PFSK-1 (cell line): Measurements from ENCODE around the gene PSMC4. TPM values are rescaled to one million over a fixed set of nuclear protein-coding genes. Genes with fewer than 3 reads are reported as not detected.
A peak's percentile ranks its signal among the peaks of the same experiment; 100 is the strongest.

ENCODE experiments used
- FOXP2 ChIP-seq: optimal IDR thresholded peaks from 2 replicates; pipeline ENCODE3; 2011; ENCODE audit warnings: borderline replicate concordance, control low read depth, inconsistent platforms; ENCODE audit not compliant: insufficient read depth; ENCODE audit errors: extremely low read length, extremely low read depth
- POLR2AphosphoS5 ChIP-seq: IDR thresholded peaks from 2 replicates; pipeline ENCODE4 v1.6.1; 2012; ENCODE audit warnings: low read depth, mild to moderate bottlenecking, control low read depth, low read length, moderate library complexity
- SIN3A ChIP-seq: IDR thresholded peaks from 2 replicates; pipeline ENCODE4 v1.6.1; 2012; ENCODE audit warnings: mild to moderate bottlenecking, low read length, moderate library complexity, borderline replicate concordance; ENCODE audit not compliant: insufficient read depth
- TAF1 ChIP-seq: IDR thresholded peaks from 2 replicates; pipeline ENCODE4 v1.6.1; 2012; ENCODE audit warnings: low read length, control low read depth, borderline replicate concordance; ENCODE audit not compliant: insufficient read depth
- polyA plus RNA-seq: library from polyadenylated mRNA; unstranded; fragments of >200 nt; gene quantifications from one replicate; pipeline ENCODE4 v1.2.1, GENCODE V29; 2012; ENCODE audit warnings: low read depth, missing spikeins; ENCODE audit not compliant: insufficient read length
- TF ChIP-seq, protein P1 (sequence below), 2 experiments: IDR thresholded peaks; 2 replicates each; pipeline versions ENCODE4 v1.6.1 to v1.8.0; 2011 to 2012; ENCODE audit warnings: low read depth in 2 of 2, low read length in 2 of 2, control low read depth in 1 of 2, inconsistent platforms in 1 of 2, mild to moderate bottlenecking in 1 of 2, moderate library complexity in 1 of 2; ENCODE audit not compliant: insufficient read depth in 1 of 2

PSMC4 gene
- 189 TPM for polyA plus RNA-seq

DNA sequence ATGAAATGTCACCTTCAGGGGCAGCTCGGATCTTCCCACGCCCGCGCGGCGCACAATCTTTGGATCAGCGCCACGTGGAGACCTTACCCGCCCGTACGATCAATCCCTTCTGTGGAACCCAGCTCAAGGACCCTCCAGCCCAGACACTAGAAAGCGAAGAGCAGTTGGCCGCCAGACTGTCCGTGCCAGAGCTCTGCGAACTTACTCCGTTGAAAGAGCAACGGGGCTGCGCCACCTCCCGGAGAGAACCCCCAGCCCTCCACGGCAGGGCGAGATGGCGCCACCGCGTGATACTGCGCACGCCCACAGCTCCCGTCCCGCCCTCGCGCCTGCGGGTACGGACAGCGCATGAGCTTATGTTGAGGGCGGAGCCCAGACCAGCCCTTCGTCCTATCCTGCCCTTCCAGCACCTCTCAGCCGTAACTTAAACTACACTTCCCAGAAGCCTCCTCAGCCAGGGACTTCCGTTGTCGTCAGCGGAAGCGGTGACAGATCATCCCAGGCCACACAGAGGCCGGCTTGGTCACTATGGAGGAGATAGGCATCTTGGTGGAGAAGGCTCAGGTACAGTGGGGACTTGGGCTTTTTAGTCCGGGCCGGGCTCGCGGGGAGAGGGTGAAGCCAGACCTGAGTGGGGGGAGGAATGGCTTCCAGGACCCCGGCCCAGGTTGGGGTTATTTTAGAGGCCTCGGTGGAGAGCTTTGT, at the start of gene PSMC4:
TSS of gene PSMC4 (plus strand) at position 491 of the 705 bp plus-strand sequence. CDS start at position 529, 38 bp downstream.
- TF ChIP-seq SIN3A (peak; percentile 83; the same call in 1 of the 2 replicates), TAF1 (peak; percentile 91; the same call in 1 of the 2 replicates), FOXP2 (peak; percentile 93), POLR2AphosphoS5 (peak; percentile 93)
- TF ChIP-seq, protein P1, sequence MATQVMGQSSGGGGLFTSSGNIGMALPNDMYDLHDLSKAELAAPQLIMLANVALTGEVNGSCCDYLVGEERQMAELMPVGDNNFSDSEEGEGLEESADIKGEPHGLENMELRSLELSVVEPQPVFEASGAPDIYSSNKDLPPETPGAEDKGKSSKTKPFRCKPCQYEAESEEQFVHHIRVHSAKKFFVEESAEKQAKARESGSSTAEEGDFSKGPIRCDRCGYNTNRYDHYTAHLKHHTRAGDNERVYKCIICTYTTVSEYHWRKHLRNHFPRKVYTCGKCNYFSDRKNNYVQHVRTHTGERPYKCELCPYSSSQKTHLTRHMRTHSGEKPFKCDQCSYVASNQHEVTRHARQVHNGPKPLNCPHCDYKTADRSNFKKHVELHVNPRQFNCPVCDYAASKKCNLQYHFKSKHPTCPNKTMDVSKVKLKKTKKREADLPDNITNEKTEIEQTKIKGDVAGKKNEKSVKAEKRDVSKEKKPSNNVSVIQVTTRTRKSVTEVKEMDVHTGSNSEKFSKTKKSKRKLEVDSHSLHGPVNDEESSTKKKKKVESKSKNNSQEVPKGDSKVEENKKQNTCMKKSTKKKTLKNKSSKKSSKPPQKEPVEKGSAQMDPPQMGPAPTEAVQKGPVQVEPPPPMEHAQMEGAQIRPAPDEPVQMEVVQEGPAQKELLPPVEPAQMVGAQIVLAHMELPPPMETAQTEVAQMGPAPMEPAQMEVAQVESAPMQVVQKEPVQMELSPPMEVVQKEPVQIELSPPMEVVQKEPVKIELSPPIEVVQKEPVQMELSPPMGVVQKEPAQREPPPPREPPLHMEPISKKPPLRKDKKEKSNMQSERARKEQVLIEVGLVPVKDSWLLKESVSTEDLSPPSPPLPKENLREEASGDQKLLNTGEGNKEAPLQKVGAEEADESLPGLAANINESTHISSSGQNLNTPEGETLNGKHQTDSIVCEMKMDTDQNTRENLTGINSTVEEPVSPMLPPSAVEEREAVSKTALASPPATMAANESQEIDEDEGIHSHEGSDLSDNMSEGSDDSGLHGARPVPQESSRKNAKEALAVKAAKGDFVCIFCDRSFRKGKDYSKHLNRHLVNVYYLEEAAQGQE (IDR thresholded peaks at IDR 0.05; ENCODE audit: insufficient read depth in 1 of 2, low read depth in 2 of 2, low read length in 2 of 2) = peak in 1 of 2 experiments; percentile 10; a peak in 2 of 4 replicates

DNA sequence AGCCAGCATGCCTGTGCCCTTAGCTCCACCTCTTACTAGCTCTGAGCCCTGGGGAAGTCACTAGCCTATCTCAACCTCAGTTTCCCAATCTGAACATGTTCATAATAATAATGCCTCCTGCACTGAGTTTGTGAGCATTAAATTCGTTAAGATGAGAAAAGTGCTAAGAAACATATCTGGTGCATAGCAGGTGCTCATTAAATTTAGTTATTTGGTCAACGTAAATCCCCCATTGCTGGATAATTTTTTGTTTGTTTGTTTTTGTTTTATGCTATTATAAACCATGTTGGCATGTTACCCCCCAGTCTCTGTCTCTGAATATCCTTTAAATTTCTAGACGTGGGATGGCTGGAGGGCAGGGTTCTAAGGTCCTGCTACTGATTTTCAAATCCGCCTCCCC, 47.1 kb upstream of the PSMC4 start:
- TF ChIP-seq, protein P1 (IDR thresholded peaks at IDR 0.05; ENCODE audit: insufficient read depth in 1 of 2, low read depth in 2 of 2, low read length in 2 of 2) = no peak
- TF ChIP-seq FOXP2 (no peak), TAF1 (no peak), POLR2AphosphoS5 (no peak), SIN3A (no peak)

DNA sequence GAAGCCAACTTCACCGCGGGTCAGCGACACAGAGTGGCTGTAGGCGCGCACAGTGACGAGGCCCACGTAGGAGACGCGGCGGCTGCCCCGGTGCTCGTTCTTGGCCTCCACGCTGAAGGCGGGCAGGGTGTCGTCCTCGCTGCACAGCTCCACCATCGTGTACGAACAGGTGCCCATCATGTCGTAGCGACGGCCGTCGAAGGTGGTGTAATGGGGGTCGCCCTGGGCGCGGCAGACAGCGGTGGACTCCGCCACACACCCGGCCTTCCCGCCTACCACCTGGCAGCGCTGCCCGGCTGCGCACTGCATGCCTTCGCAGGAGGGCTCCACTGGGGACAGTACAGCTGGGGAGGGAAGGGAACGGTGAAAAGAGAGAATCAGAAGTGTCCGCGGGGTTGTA, 46.6 kb upstream of the PSMC4 start:
- TF ChIP-seq, protein P1 (IDR thresholded peaks at IDR 0.05; ENCODE audit: insufficient read depth in 1 of 2, low read depth in 2 of 2, low read length in 2 of 2) = no peak
- TF ChIP-seq FOXP2 (no peak), POLR2AphosphoS5 (no peak), SIN3A (no peak), TAF1 (no peak)

DNA sequence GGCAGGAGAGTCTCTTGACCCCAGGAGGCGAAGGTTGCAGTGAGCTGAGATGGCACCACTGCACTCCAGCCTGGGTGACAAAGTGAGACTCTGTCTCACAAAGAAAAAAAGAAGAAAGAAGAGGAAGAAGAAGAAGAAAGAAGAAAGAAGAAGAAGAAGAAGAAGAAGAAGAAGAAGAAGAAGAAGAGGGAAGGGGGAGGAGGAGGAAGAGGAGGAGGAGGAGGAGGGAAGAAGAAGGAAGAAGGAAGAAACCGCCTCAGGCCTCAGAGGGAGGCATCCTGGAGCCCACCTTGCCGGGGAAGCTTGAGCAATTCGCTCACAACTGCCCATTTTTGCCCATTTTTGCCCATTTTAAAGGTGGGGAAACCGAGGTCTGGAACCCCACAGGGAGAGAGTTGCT, 46.0 kb upstream of the PSMC4 start:
- no peak for TF ChIP-seq TAF1
- TF ChIP-seq, protein P1 (IDR thresholded peaks at IDR 0.05; ENCODE audit: insufficient read depth in 1 of 2, low read depth in 2 of 2, low read length in 2 of 2) = no peak
- TF ChIP-seq SIN3A = no peak
- no peak for TF ChIP-seq FOXP2
- TF ChIP-seq POLR2AphosphoS5 = no peak

DNA sequence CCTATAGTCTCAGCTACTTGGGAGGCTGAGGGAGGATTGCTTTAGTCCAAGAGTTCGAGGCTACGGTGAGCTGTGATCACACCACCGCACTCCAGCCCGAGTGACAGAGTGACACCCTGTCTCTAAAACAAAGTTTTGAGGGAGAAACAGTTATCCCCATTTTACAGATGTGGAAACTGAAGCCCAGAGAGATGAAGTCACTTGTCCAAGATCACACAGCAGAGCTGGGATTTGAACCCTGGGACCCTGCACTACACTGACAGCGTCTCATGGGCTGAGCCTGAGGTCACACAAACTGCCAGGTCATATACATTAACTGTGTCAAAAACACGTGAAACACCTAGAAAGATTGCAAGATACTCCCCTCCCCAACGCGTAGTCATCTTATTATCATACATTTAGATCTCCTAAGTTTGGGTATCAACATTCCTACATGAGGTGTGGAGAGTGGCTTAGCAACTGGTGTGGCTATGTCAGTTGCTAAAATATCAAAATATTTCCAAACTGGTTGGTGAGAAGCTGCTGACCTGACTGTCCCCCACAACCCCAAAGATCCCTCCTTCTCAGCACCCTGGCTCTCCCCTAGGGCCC, 44.7 kb upstream of the PSMC4 start:
- TF ChIP-seq POLR2AphosphoS5 (no peak), FOXP2 (no peak), TAF1 (no peak), SIN3A (no peak)
- TF ChIP-seq, protein P1 (IDR thresholded peaks at IDR 0.05; ENCODE audit: insufficient read depth in 1 of 2, low read depth in 2 of 2, low read length in 2 of 2) = no peak
